LNCAP (cell line): ENCODE data around the gene PAIP2.

ENCODE experiments used
- CTCF ChIP-seq: fragments of 450-650 bp; IDR thresholded peaks from 2 replicates; pipeline ENCODE4 v1.5.1; 2017; ENCODE audit warnings: mild to moderate bottlenecking

PAIP2 gene

GRCh38 chr5:139394123-139394653 lies 52.5 kb downstream of the PAIP2 start:
- TF ChIP-seq CTCF = no peak

- no peak for TF ChIP-seq CTCF
Observed at GRCh38 chr5:139394654-139395566, 53.3 kb downstream of the PAIP2 start, which contains the start of gene PROB1. Gene PROB1 (minus strand): TSS chr5:139395104. CDS start chr5:139395081, 23 bp downstream.

GRCh38 chr5:139395844-139396640 lies 54.4 kb downstream of the PAIP2 start:
- no peak for TF ChIP-seq CTCF

GRCh38 chr5:139396691-139397090 lies 55.0 kb downstream of the PAIP2 start:
- no peak for TF ChIP-seq CTCF

- TF ChIP-seq CTCF = no peak
Observed at GRCh38 chr5:139397921-139398320, 56.3 kb downstream of the PAIP2 start.

GRCh38 chr5:139399501-139400121 lies 58.0 kb downstream of the PAIP2 start:
- TF ChIP-seq CTCF = no peak

- no peak for TF ChIP-seq CTCF
Observed at GRCh38 chr5:139401546-139401945, 59.9 kb downstream of the PAIP2 start.
